Lower leg skin (tissue), 4 donors: Measurements from ENCODE around the gene PDE8B. TPM values are rescaled to one million over a fixed set of nuclear protein-coding genes. Genes with fewer than 3 reads are reported as not detected.

Experiments
- DNase-seq, 2 donors: peaks; one replicate each; pipeline ENCODE4 v3.0.0-alpha.2; 2019; ENCODE audit warnings: low spot score in 2 of 2
- H3K4me3 ChIP-seq: fragments of 200-600 bp; sonication (generic); 2 replicates; pipeline ENCODE4 v1.5.1; 2017; ENCODE audit warnings: mild to moderate bottlenecking, low read depth; ENCODE audit not compliant: poor library complexity, severe bottlenecking
- CTCF ChIP-seq, 3 donors: fragments of 450-650 bp; IDR thresholded peaks; one replicate each; pipeline ENCODE4 v1.5.1; 2016; ENCODE audit warnings: antibody characterized with exemption in 3 of 3, mild to moderate bottlenecking in 3 of 3, moderate library complexity in 2 of 3
- POLR2A ChIP-seq, 2 donors: fragments of 450-650 bp; IDR thresholded peaks; one replicate each; pipeline ENCODE4 v1.6.1; 2016 to 2017; ENCODE audit warnings: antibody characterized with exemption in 2 of 2, mild to moderate bottlenecking in 1 of 2, moderate library complexity in 1 of 2
- WGBS, 2 donors: methylation state at CpG; one replicate each; pipeline ENCODE4 v1.1.5; 2018; 5-methylcytosine and 5-hydroxymethylcytosine counted together
- intact Hi-C: fragments of 100-400 bp; cut with DNase I; formaldehyde crosslinking; loops from one replicate; pipeline ENCODE4 v1.15.0; 2023; ENCODE audit warnings: low total_unique reads
- total RNA-seq, 4 donors: library from RNA; depleted of rRNA; stranded (reverse); fragments of >200 nt; gene quantifications; one replicate each; pipeline ENCODE4 v1.1.0, GENCODE V29; 2016

The PDE8B gene
- total RNA-seq, 4 donors from 2014 or later = 2.3 to 4.5 (median 2.6) TPM

- no peak for DNase-seq
- intact Hi-C loops = no loop called here
- TF ChIP-seq POLR2A (IDR thresholded peaks at IDR 0.05) (no peak), CTCF (IDR thresholded peaks at IDR 0.05) (no peak)
- H3K4me3 ChIP-seq = no peak overlapping the region
These were observed 149.9 kb downstream of the PDE8B start for GRCh38 chr5:77360381-77360780.

- TF ChIP-seq CTCF (IDR thresholded peaks at IDR 0.05) = no peak
- no peak for DNase-seq
- 71 to 83% methylated on average over 1 of the region's 1 CpG for WGBS, 2 donors
- H3K4me3 ChIP-seq = no peak overlapping the region
- intact Hi-C loops = no loop called here
These were observed 150.5 kb downstream of the PDE8B start for GRCh38 chr5:77360973-77361372.

GRCh38 chr5:77366717-77367500, 156.4 kb downstream of the PDE8B start:
- no peak overlapping the region for H3K4me3 ChIP-seq
- TF ChIP-seq CTCF (IDR thresholded peaks at IDR 0.05) (no peak), POLR2A (IDR thresholded peaks at IDR 0.05) (no peak)
- no peak for DNase-seq
- intact Hi-C loops = no loop called here
- 86 to 96% methylated on average over 5 of the region's 5 CpGs for WGBS, 2 donors

- TF ChIP-seq CTCF (IDR thresholded peaks at IDR 0.05) (no peak), POLR2A (IDR thresholded peaks at IDR 0.05) (no peak)
- 54 to 73% methylated on average over 4 of the region's 4 CpGs for WGBS, 2 donors
These were observed 157.3 kb downstream of the PDE8B start for GRCh38 chr5:77367741-77368140.

GRCh38 chr5:77368367-77368766, 157.9 kb downstream of the PDE8B start:
- no peak for DNase-seq
- WGBS, 2 donors = 78 to 85% methylated on average over 5 of the region's 5 CpGs
- TF ChIP-seq CTCF (IDR thresholded peaks at IDR 0.05) (no peak), POLR2A (IDR thresholded peaks at IDR 0.05) (no peak)
- H3K4me3 ChIP-seq = no peak overlapping the region
- intact Hi-C loops = no loop called here

More at GRCh38 chr5:77367741-77368140, 157.3 kb downstream of the PDE8B start:
- no peak for DNase-seq
- H3K4me3 ChIP-seq = no peak overlapping the region
- intact Hi-C loops = no loop called here

GRCh38 chr5:77369566-77369965, 159.1 kb downstream of the PDE8B start:
- TF ChIP-seq CTCF (IDR thresholded peaks at IDR 0.05) (no peak), POLR2A (IDR thresholded peaks at IDR 0.05) (no peak)
- DNase-seq = no peak
- intact Hi-C loops = no loop called here
- no peak overlapping the region for H3K4me3 ChIP-seq
- WGBS, 2 donors = 73 to 77% methylated on average over 2 of the region's 2 CpGs
